Astrocyte (in vitro differentiated cells and primary cell): ENCODE measurements around the gene SCIN. TPM values are rescaled to one million over a fixed set of nuclear protein-coding genes. Genes with fewer than 3 reads are reported as not detected.
A peak's percentile ranks its signal among the peaks of the same experiment; 100 is the strongest.

Experiments
- DNase-seq: peaks from one replicate; pipeline ENCODE4 v3.0.0-alpha.2; 2010; ENCODE audit warnings: low read depth
- FAIRE-seq: peaks from 2 replicates; lab custom pipeline; 2011; peaks lifted over from hg19 to GRCh38; lab: Jason Lieb, UNC
- H2AFZ ChIP-seq: 2 replicates; pipeline ENCODE4 v1.6.0; 2012; ENCODE audit warnings: low read depth, low read length, inconsistent platforms
- H3K27ac ChIP-seq: 2 replicates; pipeline ENCODE4 v1.5.1; 2011; ENCODE audit warnings: low read depth, low read length, inconsistent platforms
- H3K27me3 ChIP-seq: 2 replicates; pipeline ENCODE4 v1.6.0; 2011; ENCODE audit warnings: low read length, inconsistent platforms; ENCODE audit not compliant: insufficient read depth
- H3K36me3 ChIP-seq: 2 replicates; pipeline ENCODE4 v1.5.1; 2011; ENCODE audit warnings: low read length, inconsistent platforms; ENCODE audit not compliant: insufficient read depth
- H3K4me1 ChIP-seq: 2 replicates; pipeline ENCODE4 v1.5.1; 2011; ENCODE audit warnings: low read length, inconsistent platforms; ENCODE audit not compliant: insufficient read depth
- H3K4me2 ChIP-seq: 2 replicates; pipeline ENCODE4 v1.6.0; 2012; ENCODE audit warnings: low read length, inconsistent platforms
- H3K4me3 ChIP-seq: 2 replicates; pipeline ENCODE4 v1.5.1; 2011; ENCODE audit warnings: low read depth, mild to moderate bottlenecking, low read length, inconsistent platforms; ENCODE audit not compliant: insufficient read depth
- H3K79me2 ChIP-seq: 2 replicates; pipeline ENCODE4 v1.6.0; 2012; ENCODE audit warnings: mild to moderate bottlenecking, low read length, inconsistent platforms; ENCODE audit not compliant: insufficient read depth
- H3K9ac ChIP-seq: 2 replicates; pipeline ENCODE4 v1.6.0; 2012; ENCODE audit warnings: mild to moderate bottlenecking, low read length, inconsistent platforms
- H3K9me3 ChIP-seq: 2 replicates; pipeline ENCODE4 v1.5.1; 2012; ENCODE audit warnings: low read depth, mild to moderate bottlenecking, low read length, inconsistent platforms; ENCODE audit not compliant: insufficient read depth
- H4K20me1 ChIP-seq: 2 replicates; pipeline ENCODE4 v1.6.0; 2012; ENCODE audit warnings: low read length, inconsistent platforms; ENCODE audit not compliant: insufficient read depth
- H3K27ac Mint-ChIP-seq: one replicate; pipeline ENCODE4 v1.8.0; 2021; ENCODE audit warnings: mild to moderate bottlenecking, mixed read lengths; ENCODE audit not compliant: unreplicated experiment
- H3K27me3 Mint-ChIP-seq: one replicate; pipeline ENCODE4 v1.8.0; 2021; ENCODE audit warnings: low read depth, mixed read lengths; ENCODE audit not compliant: unreplicated experiment
- H3K36me3 Mint-ChIP-seq: one replicate; pipeline ENCODE4 v1.8.0; 2021; ENCODE audit warnings: low read depth, mixed read lengths; ENCODE audit not compliant: unreplicated experiment
- H3K4me1 Mint-ChIP-seq: one replicate; pipeline ENCODE4 v1.8.0; 2021; ENCODE audit warnings: low read depth, mixed read lengths; ENCODE audit not compliant: unreplicated experiment
- H3K4me3 Mint-ChIP-seq: one replicate; pipeline ENCODE4 v1.8.0; 2021; ENCODE audit warnings: mild to moderate bottlenecking, moderate library complexity, mixed read lengths; ENCODE audit not compliant: unreplicated experiment
- H3K9me3 Mint-ChIP-seq: one replicate; pipeline ENCODE4 v1.8.0; 2021; ENCODE audit warnings: mild to moderate bottlenecking, mixed read lengths; ENCODE audit not compliant: unreplicated experiment
- CTCF ChIP-seq: IDR thresholded peaks from 2 replicates; pipeline ENCODE4 v1.5.1; 2011; ENCODE audit warnings: low read depth, mild to moderate bottlenecking, inconsistent platforms, low read length, moderate library complexity; ENCODE audit not compliant: insufficient read depth
- EZH2 ChIP-seq: IDR thresholded peaks from 2 replicates; pipeline ENCODE4 v1.6.1; 2012; ENCODE audit warnings: mild to moderate bottlenecking, low read length, inconsistent platforms; ENCODE audit not compliant: insufficient read depth
- total RNA-seq: library from RNA; stranded (reverse); gene quantifications from 2 replicates; pipeline ENCODE4 v1.2.1, GENCODE V29; 2021

Gene SCIN
- total RNA-seq, 1 donor from 2014 or later, result 0.27 TPM

- peak; percentile 38 for DNase-seq
- Histone ChIP-seq H3K27me3 (no peaks in the 10 kb centered on the region), H3K4me1 (no peaks in the 10 kb centered on the region), H3K79me2 (no peaks in the 10 kb centered on the region), H2AFZ (no peak overlapping the region), H3K4me2 (no peak overlapping the region), H4K20me1 (no peaks in the 10 kb centered on the region), H3K27ac (no peak overlapping the region), H3K4me3 (no peak overlapping the region), H3K36me3 (no peaks in the 10 kb centered on the region), H3K9ac (no peak overlapping the region), H3K9me3 (no peaks in the 10 kb centered on the region)
- Mint-ChIP-seq H3K4me1 (peaks cover 13% of the 10 kb centered on the region), H3K27me3 (no peaks in the 10 kb centered on the region), H3K27ac (no peak overlapping the region), H3K4me3 (no peak overlapping the region), H3K36me3 (peaks cover 3% of the 10 kb centered on the region), H3K9me3 (peaks cover 9% of the 10 kb centered on the region)
- no peak for TF ChIP-seq CTCF
- no peak for FAIRE-seq
Measured at GRCh38 chr7:12703881-12704280, 133.4 kb downstream of the SCIN start.

- H3K27me3 ChIP-seq, result no peaks in the 10 kb centered on the region
- no peaks in the 10 kb centered on the region for H3K4me1 ChIP-seq
- no peak overlapping the region for H2AFZ ChIP-seq
- no peaks in the 10 kb centered on the region for H4K20me1 ChIP-seq
- no peaks in the 10 kb centered on the region for H3K79me2 ChIP-seq
- no peak overlapping the region for H3K4me2 ChIP-seq
- Mint-ChIP-seq H3K9me3 (peaks cover 5% of the 10 kb centered on the region), H3K4me3 (no peak overlapping the region), H3K27ac (no peak overlapping the region), H3K27me3 (no peaks in the 10 kb centered on the region), H3K36me3 (peaks cover 3% of the 10 kb centered on the region), H3K4me1 (peaks cover 18% of the 10 kb centered on the region)
- H3K9ac ChIP-seq, result no peak overlapping the region
- H3K9me3 ChIP-seq, result no peaks in the 10 kb centered on the region
- FAIRE-seq (no peak), DNase-seq (no peak)
- TF ChIP-seq CTCF (no peak), EZH2 (no peak)
- no peaks in the 10 kb centered on the region for H3K36me3 ChIP-seq
- H3K4me3 ChIP-seq, result no peak overlapping the region
- H3K27ac ChIP-seq, result no peak overlapping the region
Measured at GRCh38 chr7:12705878-12706277, 135.4 kb downstream of the SCIN start.

- H3K4me3 ChIP-seq, result no peak overlapping the region
- FAIRE-seq (no peak), DNase-seq (peak; percentile 81)
- H3K27ac ChIP-seq, result no peak overlapping the region
- no peaks in the 10 kb centered on the region for H3K9me3 Mint-ChIP-seq
- no peaks in the 10 kb centered on the region for H3K9me3 ChIP-seq
- no peaks in the 10 kb centered on the region for H3K79me2 ChIP-seq
- H3K27ac Mint-ChIP-seq, result peak overlapping the region; percentile 51
- H3K36me3 ChIP-seq, result no peaks in the 10 kb centered on the region
- no peak overlapping the region for H3K9ac ChIP-seq
- no peaks in the 10 kb centered on the region for H4K20me1 ChIP-seq
- no peaks in the 10 kb centered on the region for H3K27me3 Mint-ChIP-seq
- H3K4me1 ChIP-seq, result no peaks in the 10 kb centered on the region
- H3K4me3 Mint-ChIP-seq, result no peak overlapping the region
- TF ChIP-seq CTCF (no peak), EZH2 (no peak)
- no peaks in the 10 kb centered on the region for H3K27me3 ChIP-seq
- no peaks in the 10 kb centered on the region for H3K36me3 Mint-ChIP-seq
- peak overlapping the region; percentile 57 for H3K4me2 ChIP-seq
- H3K4me1 Mint-ChIP-seq, result peaks cover 18% of the 10 kb centered on the region
- H2AFZ ChIP-seq, result no peak overlapping the region
Measured at GRCh38 chr7:12706900-12707536, 136.5 kb downstream of the SCIN start.
